Measurements from ENCODE around the gene PDE1C.

Gene PDE1C

GRCh38 chr7:32094516-32094915, 24.3 kb upstream of the PDE1C start:
- no peak overlapping the region for H3K27ac ChIP-seq (ENCODE audit: low read depth, low read length)
- H3K27me3 ChIP-seq (ENCODE audit: control insufficient read depth in 1 of 2, insufficient read depth in 2 of 2, low read length in 2 of 2) = no peaks in the 10 kb centered on the region
- H3K9ac ChIP-seq (ENCODE audit: low read depth in 1 of 2, low read length in 2 of 2) = no peak overlapping the region
- H3K4me3 ChIP-seq (ENCODE audit: low read depth in 1 of 2, low read length in 2 of 2) = no peak overlapping the region
- no peaks in the 10 kb centered on the region for H3K9me3 ChIP-seq (ENCODE audit: control insufficient read depth in 1 of 2, low read length in 2 of 2)
- H3K4me1 ChIP-seq (ENCODE audit: control insufficient read depth in 1 of 2, insufficient read depth in 2 of 2, low read length in 2 of 2) = no peaks in the 10 kb centered on the region
- H3K36me3 ChIP-seq (ENCODE audit: control insufficient read depth in 1 of 2, insufficient read depth in 2 of 2, low read length in 2 of 2) = no peaks in the 10 kb centered on the region

- Histone ChIP-seq H3K27me3 (ENCODE audit: control insufficient read depth in 1 of 2, insufficient read depth in 2 of 2, low read length in 2 of 2) (no peaks in the 10 kb centered on the region), H3K9ac (ENCODE audit: low read depth in 1 of 2, low read length in 2 of 2) (no peak overlapping the region), H3K9me3 (ENCODE audit: control insufficient read depth in 1 of 2, low read length in 2 of 2) (no peaks in the 10 kb centered on the region), H3K4me3 (ENCODE audit: low read depth in 1 of 2, low read length in 2 of 2) (no peak overlapping the region), H3K27ac (ENCODE audit: low read depth, low read length) (no peak overlapping the region), H3K36me3 (ENCODE audit: control insufficient read depth in 1 of 2, insufficient read depth in 2 of 2, low read length in 2 of 2) (no peaks in the 10 kb centered on the region), H3K4me1 (ENCODE audit: control insufficient read depth in 1 of 2, insufficient read depth in 2 of 2, low read length in 2 of 2) (no peaks in the 10 kb centered on the region)
Measured at GRCh38 chr7:32093415-32094408, 23.5 kb upstream of the PDE1C start.

- H3K4me3 ChIP-seq (ENCODE audit: low read depth in 1 of 2, low read length in 2 of 2) = no peak overlapping the region
- no peak overlapping the region for H3K27ac ChIP-seq (ENCODE audit: low read depth, low read length)
- H3K9me3 ChIP-seq (ENCODE audit: control insufficient read depth in 1 of 2, low read length in 2 of 2) = no peaks in the 10 kb centered on the region
- H3K9ac ChIP-seq (ENCODE audit: low read depth in 1 of 2, low read length in 2 of 2) = no peak overlapping the region
- H3K4me1 ChIP-seq (ENCODE audit: control insufficient read depth in 1 of 2, insufficient read depth in 2 of 2, low read length in 2 of 2) = no peaks in the 10 kb centered on the region
- no peaks in the 10 kb centered on the region for H3K27me3 ChIP-seq (ENCODE audit: control insufficient read depth in 1 of 2, insufficient read depth in 2 of 2, low read length in 2 of 2)
- no peaks in the 10 kb centered on the region for H3K36me3 ChIP-seq (ENCODE audit: control insufficient read depth in 1 of 2, insufficient read depth in 2 of 2, low read length in 2 of 2)
Measured at GRCh38 chr7:32092346-32092745, 22.1 kb upstream of the PDE1C start.

- H3K9ac ChIP-seq (ENCODE audit: low read depth in 1 of 2, low read length in 2 of 2) = no peak overlapping the region
- H3K9me3 ChIP-seq (ENCODE audit: control insufficient read depth in 1 of 2, low read length in 2 of 2) = no peaks in the 10 kb centered on the region
- H3K27ac ChIP-seq (ENCODE audit: low read depth, low read length) = no peak overlapping the region
- H3K4me3 ChIP-seq (ENCODE audit: low read depth in 1 of 2, low read length in 2 of 2) = no peak overlapping the region
- no peaks in the 10 kb centered on the region for H3K36me3 ChIP-seq (ENCODE audit: control insufficient read depth in 1 of 2, insufficient read depth in 2 of 2, low read length in 2 of 2)
- no peaks in the 10 kb centered on the region for H3K4me1 ChIP-seq (ENCODE audit: control insufficient read depth in 1 of 2, insufficient read depth in 2 of 2, low read length in 2 of 2)
- no peaks in the 10 kb centered on the region for H3K27me3 ChIP-seq (ENCODE audit: control insufficient read depth in 1 of 2, insufficient read depth in 2 of 2, low read length in 2 of 2)
Measured at GRCh38 chr7:32091608-32092210, 21.5 kb upstream of the PDE1C start.

GRCh38 chr7:32089678-32090077, 19.5 kb upstream of the PDE1C start:
- Histone ChIP-seq H3K27ac (ENCODE audit: low read depth, low read length) (no peak overlapping the region), H3K9me3 (ENCODE audit: control insufficient read depth in 1 of 2, low read length in 2 of 2) (no peaks in the 10 kb centered on the region), H3K4me3 (ENCODE audit: low read depth in 1 of 2, low read length in 2 of 2) (no peak overlapping the region), H3K27me3 (ENCODE audit: control insufficient read depth in 1 of 2, insufficient read depth in 2 of 2, low read length in 2 of 2) (no peaks in the 10 kb centered on the region), H3K36me3 (ENCODE audit: control insufficient read depth in 1 of 2, insufficient read depth in 2 of 2, low read length in 2 of 2) (no peaks in the 10 kb centered on the region), H3K4me1 (ENCODE audit: control insufficient read depth in 1 of 2, insufficient read depth in 2 of 2, low read length in 2 of 2) (no peaks in the 10 kb centered on the region), H3K9ac (ENCODE audit: low read depth in 1 of 2, low read length in 2 of 2) (no peak overlapping the region)

GRCh38 chr7:32089256-32089655, 19.0 kb upstream of the PDE1C start:
- H3K4me3 ChIP-seq (ENCODE audit: low read depth in 1 of 2, low read length in 2 of 2) = no peak overlapping the region
- H3K27me3 ChIP-seq (ENCODE audit: control insufficient read depth in 1 of 2, insufficient read depth in 2 of 2, low read length in 2 of 2) = no peaks in the 10 kb centered on the region
- no peaks in the 10 kb centered on the region for H3K4me1 ChIP-seq (ENCODE audit: control insufficient read depth in 1 of 2, insufficient read depth in 2 of 2, low read length in 2 of 2)
- H3K9me3 ChIP-seq (ENCODE audit: control insufficient read depth in 1 of 2, low read length in 2 of 2) = no peaks in the 10 kb centered on the region
- no peaks in the 10 kb centered on the region for H3K36me3 ChIP-seq (ENCODE audit: control insufficient read depth in 1 of 2, insufficient read depth in 2 of 2, low read length in 2 of 2)
- no peak overlapping the region for H3K9ac ChIP-seq (ENCODE audit: low read depth in 1 of 2, low read length in 2 of 2)
- no peak overlapping the region for H3K27ac ChIP-seq (ENCODE audit: low read depth, low read length)

GRCh38 chr7:32088451-32088881, 18.3 kb upstream of the PDE1C start:
- no peaks in the 10 kb centered on the region for H3K9me3 ChIP-seq (ENCODE audit: control insufficient read depth in 1 of 2, low read length in 2 of 2)
- no peaks in the 10 kb centered on the region for H3K4me1 ChIP-seq (ENCODE audit: control insufficient read depth in 1 of 2, insufficient read depth in 2 of 2, low read length in 2 of 2)
- no peak overlapping the region for H3K27ac ChIP-seq (ENCODE audit: low read depth, low read length)
- no peak overlapping the region for H3K4me3 ChIP-seq (ENCODE audit: low read depth in 1 of 2, low read length in 2 of 2)
- H3K36me3 ChIP-seq (ENCODE audit: control insufficient read depth in 1 of 2, insufficient read depth in 2 of 2, low read length in 2 of 2) = no peaks in the 10 kb centered on the region
- no peaks in the 10 kb centered on the region for H3K27me3 ChIP-seq (ENCODE audit: control insufficient read depth in 1 of 2, insufficient read depth in 2 of 2, low read length in 2 of 2)
- H3K9ac ChIP-seq (ENCODE audit: low read depth in 1 of 2, low read length in 2 of 2) = no peak overlapping the region

- H3K27me3 ChIP-seq (ENCODE audit: control insufficient read depth in 1 of 2, insufficient read depth in 2 of 2, low read length in 2 of 2) = no peaks in the 10 kb centered on the region
- H3K4me1 ChIP-seq (ENCODE audit: control insufficient read depth in 1 of 2, insufficient read depth in 2 of 2, low read length in 2 of 2) = no peaks in the 10 kb centered on the region
- H3K9me3 ChIP-seq (ENCODE audit: control insufficient read depth in 1 of 2, low read length in 2 of 2) = no peaks in the 10 kb centered on the region
- no peak overlapping the region for H3K4me3 ChIP-seq (ENCODE audit: low read depth in 1 of 2, low read length in 2 of 2)
- no peak overlapping the region for H3K9ac ChIP-seq (ENCODE audit: low read depth in 1 of 2, low read length in 2 of 2)
- no peak overlapping the region for H3K27ac ChIP-seq (ENCODE audit: low read depth, low read length)
- no peaks in the 10 kb centered on the region for H3K36me3 ChIP-seq (ENCODE audit: control insufficient read depth in 1 of 2, insufficient read depth in 2 of 2, low read length in 2 of 2)
Measured at GRCh38 chr7:32079510-32079909, 9.3 kb upstream of the PDE1C start.

GRCh38 chr7:32078824-32079223, 8.6 kb upstream of the PDE1C start:
- Histone ChIP-seq H3K9me3 (ENCODE audit: control insufficient read depth in 1 of 2, low read length in 2 of 2) (no peaks in the 10 kb centered on the region), H3K36me3 (ENCODE audit: control insufficient read depth in 1 of 2, insufficient read depth in 2 of 2, low read length in 2 of 2) (no peaks in the 10 kb centered on the region), H3K27me3 (ENCODE audit: control insufficient read depth in 1 of 2, insufficient read depth in 2 of 2, low read length in 2 of 2) (peaks cover 0 to 6% of the 10 kb centered on the region in 2 donors), H3K9ac (ENCODE audit: low read depth in 1 of 2, low read length in 2 of 2) (no peak overlapping the region), H3K27ac (ENCODE audit: low read depth, low read length) (no peak overlapping the region), H3K4me1 (ENCODE audit: control insufficient read depth in 1 of 2, insufficient read depth in 2 of 2, low read length in 2 of 2) (no peaks in the 10 kb centered on the region), H3K4me3 (ENCODE audit: low read depth in 1 of 2, low read length in 2 of 2) (no peak overlapping the region)

GRCh38 chr7:32077806-32078205, 7.6 kb upstream of the PDE1C start:
- Histone ChIP-seq H3K4me3 (ENCODE audit: low read depth in 1 of 2, low read length in 2 of 2) (no peak overlapping the region), H3K36me3 (ENCODE audit: control insufficient read depth in 1 of 2, insufficient read depth in 2 of 2, low read length in 2 of 2) (no peaks in the 10 kb centered on the region), H3K27ac (ENCODE audit: low read depth, low read length) (no peak overlapping the region), H3K4me1 (ENCODE audit: control insufficient read depth in 1 of 2, insufficient read depth in 2 of 2, low read length in 2 of 2) (no peaks in the 10 kb centered on the region), H3K27me3 (ENCODE audit: control insufficient read depth in 1 of 2, insufficient read depth in 2 of 2, low read length in 2 of 2) (peaks cover 0 to 6% of the 10 kb centered on the region in 2 donors), H3K9ac (ENCODE audit: low read depth in 1 of 2, low read length in 2 of 2) (no peak overlapping the region), H3K9me3 (ENCODE audit: control insufficient read depth in 1 of 2, low read length in 2 of 2) (no peaks in the 10 kb centered on the region)

All from duodenal mucosa (tissue), 2 donors.